Hippocampal formation (tissue), 2 donors: ENCODE results near the gene OAF.
"Not testable (repeated sequence)": the region's sequence is repeated elsewhere in the genome, so short reads cannot be mapped to it uniquely, and the experiment has no call there.

ENCODE experiments used
- DNase-seq, 2 donors: peaks; one replicate each; lab custom pipeline; 2025; lab: John Stamatoyannopoulos, UW

Gene OAF

GRCh38 chr11:120270386-120270785 is 59.6 kb downstream of the OAF start:
- no peak for DNase-seq

GRCh38 chr11:120271672-120272071 is 60.8 kb downstream of the OAF start:
- DNase-seq: no peak

GRCh38 chr11:120272303-120272702 is 61.5 kb downstream of the OAF start:
- no peak for DNase-seq

GRCh38 chr11:120273432-120273831 is 62.6 kb downstream of the OAF start:
- no peak for DNase-seq

GRCh38 chr11:120273956-120274355 is 63.1 kb downstream of the OAF start:
- not testable (repeated sequence) for DNase-seq

GRCh38 chr11:120279502-120279901 is 68.7 kb downstream of the OAF start:
- no peak for DNase-seq
